GM13976 (cell line): ENCODE results near the gene SLC25A21.

Source experiments
- DNase-seq: peaks from one replicate; pipeline ENCODE4 v3.0.0; 2012; ENCODE audit warnings: low spot score
- in situ Hi-C: fragments of 300-500 bp; cut with MboI; formaldehyde crosslinking; loops from one replicate; pipeline ENCODE4 v1.12.0; 2022; ENCODE audit warnings: low sequenced_read_pairs, mixed read lengths, inconsistent platforms; ENCODE audit not compliant: unreplicated experiment
- TF ChIP-seq, protein P1 (sequence below): IDR thresholded peaks from 2 replicates; pipeline ENCODE4 v1.5.1; 2012; ENCODE audit warnings: borderline replicate concordance, mild to moderate bottlenecking; ENCODE audit not compliant: insufficient read depth; ENCODE audit errors: extremely low read depth, missing control alignments, control extremely low read depth

SLC25A21 gene

GRCh38 chr14:37133284-37133913 is 39.0 kb downstream of the SLC25A21 start:
- TF ChIP-seq, protein P1, sequence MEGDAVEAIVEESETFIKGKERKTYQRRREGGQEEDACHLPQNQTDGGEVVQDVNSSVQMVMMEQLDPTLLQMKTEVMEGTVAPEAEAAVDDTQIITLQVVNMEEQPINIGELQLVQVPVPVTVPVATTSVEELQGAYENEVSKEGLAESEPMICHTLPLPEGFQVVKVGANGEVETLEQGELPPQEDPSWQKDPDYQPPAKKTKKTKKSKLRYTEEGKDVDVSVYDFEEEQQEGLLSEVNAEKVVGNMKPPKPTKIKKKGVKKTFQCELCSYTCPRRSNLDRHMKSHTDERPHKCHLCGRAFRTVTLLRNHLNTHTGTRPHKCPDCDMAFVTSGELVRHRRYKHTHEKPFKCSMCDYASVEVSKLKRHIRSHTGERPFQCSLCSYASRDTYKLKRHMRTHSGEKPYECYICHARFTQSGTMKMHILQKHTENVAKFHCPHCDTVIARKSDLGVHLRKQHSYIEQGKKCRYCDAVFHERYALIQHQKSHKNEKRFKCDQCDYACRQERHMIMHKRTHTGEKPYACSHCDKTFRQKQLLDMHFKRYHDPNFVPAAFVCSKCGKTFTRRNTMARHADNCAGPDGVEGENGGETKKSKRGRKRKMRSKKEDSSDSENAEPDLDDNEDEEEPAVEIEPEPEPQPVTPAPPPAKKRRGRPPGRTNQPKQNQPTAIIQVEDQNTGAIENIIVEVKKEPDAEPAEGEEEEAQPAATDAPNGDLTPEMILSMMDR, result no peak
- DNase-seq, result no peak
- in situ Hi-C loops, result no loop called here

- no peak for DNase-seq
- in situ Hi-C loops, result no loop called here
- TF ChIP-seq, protein P1, result no peak
Observed at GRCh38 chr14:37131205-37131604, 41.2 kb downstream of the SLC25A21 start.

- in situ Hi-C loops, result no loop called here
- no peak for DNase-seq
- TF ChIP-seq, protein P1, result no peak
Observed at GRCh38 chr14:37129047-37129446, 43.4 kb downstream of the SLC25A21 start.

- in situ Hi-C loops, result no loop called here
- DNase-seq, result no peak
- TF ChIP-seq, protein P1, result no peak
Observed at GRCh38 chr14:37124614-37125013, 47.8 kb downstream of the SLC25A21 start.

DNA sequence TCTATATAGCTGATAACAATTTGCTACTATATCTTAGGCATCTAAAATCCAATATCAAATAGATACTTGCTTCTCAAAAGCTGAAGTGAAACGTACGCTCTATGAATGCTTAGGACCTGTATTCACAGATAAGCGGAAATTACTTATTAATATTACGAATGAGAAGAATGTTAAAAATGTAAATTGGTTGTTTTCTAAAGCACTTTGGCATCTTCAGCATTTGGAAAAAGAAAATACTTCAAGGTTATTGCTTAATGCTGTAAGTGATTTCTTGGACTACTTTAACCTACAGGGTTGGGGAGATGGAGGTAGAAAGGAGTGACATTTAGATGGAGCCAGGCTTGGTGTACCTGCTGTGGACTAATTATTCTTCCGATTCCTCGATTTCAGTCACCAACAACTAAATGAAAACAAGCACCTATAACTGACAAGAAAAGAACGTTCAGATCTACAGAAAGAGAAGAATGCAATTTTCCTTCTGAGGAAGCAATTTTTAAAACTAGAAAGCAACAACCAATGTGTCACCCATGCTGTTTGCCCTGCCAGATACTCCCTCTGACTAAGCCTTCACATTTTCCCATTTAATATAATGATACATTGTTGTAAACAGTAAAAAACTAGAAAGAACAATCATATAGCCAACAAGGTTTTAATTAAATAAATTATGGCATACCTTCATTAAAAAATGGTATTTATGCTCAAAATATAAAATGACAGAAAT is 49.3 kb downstream of the SLC25A21 start:
- TF ChIP-seq, protein P1, result no peak
- in situ Hi-C loops, result no loop called here
- DNase-seq, result no peak

- DNase-seq, result no peak
- TF ChIP-seq, protein P1, result no peak
- in situ Hi-C loops, result no loop called here
Observed at GRCh38 chr14:37122288-37122687, 50.1 kb downstream of the SLC25A21 start.
